HG02763 (cell line): Measurements from ENCODE around the gene ZNF479.
"Not testable (repeated sequence)": the region's sequence is repeated elsewhere in the genome, so short reads cannot be mapped to it uniquely, and the experiment has no call there.

Source experiments
- ATAC-seq: cut with Tn5 transposase; IDR thresholded peaks from one replicate; pipeline ENCODE4 v1.9.1; 2021; ENCODE audit warnings: mild to moderate bottlenecking, moderate library complexity; ENCODE audit not compliant: unreplicated experiment

ZNF479 gene

DNA sequence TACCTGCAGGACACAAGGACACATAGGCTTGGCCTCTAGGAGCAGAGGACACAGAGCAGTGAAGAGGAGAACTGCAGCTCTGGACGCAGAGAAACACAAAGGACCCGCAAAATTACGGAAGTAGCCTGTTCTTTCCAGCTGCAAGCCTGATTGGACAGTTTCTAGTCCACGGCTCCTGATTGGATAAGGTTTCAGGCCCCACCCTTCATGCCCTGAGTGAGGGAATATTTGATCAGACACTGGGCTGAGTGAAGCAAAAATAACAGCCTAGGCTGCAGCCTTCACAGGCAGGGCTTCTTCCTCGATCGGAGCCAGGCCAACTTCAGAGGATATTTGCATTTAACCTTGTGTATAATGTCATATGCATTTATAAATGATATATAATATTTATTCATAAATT, at the start of gene ZNF479:
TSS of gene ZNF479 (minus strand) at position 101 of the 400 bp plus-strand sequence. CDS start 112 bp downstream, outside the sequence.
- ATAC-seq = not testable (repeated sequence)

DNA sequence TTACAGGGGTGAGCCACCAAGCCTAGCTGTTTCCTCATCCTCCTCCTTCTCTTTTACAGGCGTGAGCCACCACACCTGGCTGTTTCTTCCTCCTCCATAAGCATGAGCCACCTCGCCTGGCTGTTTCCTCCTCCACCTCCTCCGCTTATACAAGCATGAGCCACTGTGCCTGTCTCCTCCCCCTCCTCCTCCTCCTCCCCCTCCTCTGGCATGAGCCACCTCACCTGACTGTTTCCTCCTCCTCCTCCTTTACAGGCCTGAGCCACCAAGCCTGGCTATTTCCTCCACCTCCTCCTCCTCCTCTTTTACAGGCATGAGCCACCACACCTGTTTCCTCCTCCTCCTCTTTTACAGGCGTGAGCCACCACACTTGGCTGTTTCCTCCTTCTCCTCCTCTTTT, 49.8 kb upstream of the ZNF479 start:
- no peak for ATAC-seq

DNA sequence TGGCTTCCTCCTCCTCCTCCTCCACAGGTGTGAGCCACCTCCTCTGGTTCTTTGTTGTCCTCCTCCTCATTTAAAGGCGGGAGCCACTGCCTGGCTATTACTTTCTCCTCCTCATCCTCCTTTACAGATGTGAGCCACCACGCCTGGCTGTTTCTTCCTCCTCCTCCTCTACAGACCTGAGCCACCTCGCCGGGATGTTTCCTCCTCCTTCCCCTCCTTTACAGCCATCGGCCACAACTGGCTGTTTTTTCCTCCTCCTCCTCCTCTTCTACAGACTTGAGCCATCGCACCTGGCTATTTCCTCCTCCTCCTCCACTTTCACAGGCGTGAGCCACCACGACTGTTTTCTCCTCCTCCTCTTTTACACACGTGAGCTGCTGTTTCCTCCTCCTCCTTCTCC, 49.0 kb upstream of the ZNF479 start:
- no peak for ATAC-seq

DNA sequence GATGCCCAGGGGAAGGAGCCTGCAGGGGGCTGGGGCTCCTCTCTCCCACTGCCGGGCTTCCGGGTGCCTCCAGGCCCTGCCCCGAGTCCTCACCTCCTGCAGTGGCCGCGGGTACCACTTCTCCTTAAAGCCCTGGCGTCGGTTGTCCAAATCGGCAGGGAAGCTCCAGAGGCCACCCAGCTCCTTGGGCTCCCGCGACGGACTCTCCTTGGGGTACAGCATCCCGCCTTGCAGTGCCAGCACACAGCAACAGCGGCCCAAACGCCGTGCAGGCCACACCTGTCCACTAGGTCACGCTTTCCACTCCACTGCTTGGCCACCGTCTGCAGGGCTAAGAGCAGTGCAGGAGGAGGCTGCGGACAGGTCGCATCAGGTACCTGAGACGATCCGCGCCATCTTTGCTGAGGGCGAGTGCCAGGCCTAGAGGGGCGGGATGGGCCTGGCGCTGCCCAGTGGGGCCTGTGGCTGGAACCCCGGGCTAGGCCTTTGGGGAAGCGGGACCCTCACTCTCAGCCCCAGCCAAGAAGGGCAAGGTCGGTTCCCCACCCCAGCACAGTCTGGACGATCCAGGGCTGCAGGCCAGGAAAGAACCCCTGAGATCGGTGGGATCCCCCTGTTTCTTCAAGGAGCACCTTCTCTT, 47.7 kb upstream of the ZNF479 start:
- ATAC-seq = no peak

DNA sequence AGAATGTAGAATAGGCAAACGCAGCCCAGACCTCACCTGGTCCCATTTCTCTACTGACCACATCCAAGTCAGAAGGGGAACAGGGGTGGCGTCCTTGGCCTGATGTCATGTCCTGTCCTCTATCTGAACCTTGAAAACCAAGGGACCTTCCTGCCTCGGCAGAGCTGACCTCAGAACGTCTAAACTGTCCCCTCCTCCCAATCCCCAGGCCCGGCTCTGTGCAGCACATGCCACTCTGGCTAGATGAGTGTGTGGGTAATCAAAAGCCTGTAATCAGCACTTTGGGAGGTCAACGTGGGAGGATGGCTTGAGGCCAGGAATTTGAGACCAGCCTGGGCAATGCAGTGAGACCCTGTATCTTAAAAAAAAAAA, 46.5 kb upstream of the ZNF479 start:
- ATAC-seq = no peak

DNA sequence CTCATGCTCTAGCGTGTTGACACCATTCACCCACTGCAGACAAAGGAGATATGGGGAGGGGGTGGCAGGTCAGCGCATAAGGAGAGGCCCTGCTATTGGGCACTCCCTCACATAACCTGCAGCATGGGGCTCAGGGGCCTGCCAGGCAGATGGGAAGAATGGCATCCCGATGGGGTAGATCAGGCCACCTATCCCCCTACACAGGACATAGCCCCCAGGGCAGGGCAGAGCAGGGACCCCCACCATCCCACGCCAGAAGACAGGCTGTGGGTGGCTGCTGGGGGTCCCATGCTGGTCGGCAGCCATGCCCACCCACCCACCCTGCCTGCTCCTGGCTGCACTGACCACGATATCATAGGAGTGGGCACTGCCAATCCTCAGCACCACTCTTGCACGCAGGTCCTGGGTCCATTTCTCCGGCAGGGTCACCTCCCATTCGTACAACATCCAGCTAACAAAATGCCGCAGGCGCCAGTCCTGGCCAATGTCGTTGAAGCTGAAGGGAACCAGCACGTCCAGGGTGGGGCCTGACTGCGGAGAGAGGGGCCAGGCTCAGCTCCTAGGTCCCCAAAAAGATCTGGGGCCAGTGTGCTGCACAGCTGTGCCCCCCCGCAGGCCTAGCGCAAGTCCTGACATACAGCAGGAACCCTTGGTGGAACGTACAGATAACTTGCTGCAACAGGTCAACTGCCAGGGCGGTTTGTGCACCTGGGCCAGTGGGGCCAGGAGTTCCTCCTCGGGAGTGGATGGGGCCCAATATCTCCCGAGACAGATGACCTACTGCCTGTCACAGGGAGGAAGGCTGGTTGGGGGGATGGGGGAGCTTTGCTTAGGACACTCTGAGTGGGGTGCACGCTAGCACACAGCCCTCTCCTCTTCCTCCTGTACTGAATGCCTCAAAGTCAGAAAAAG, 45.9 kb upstream of the ZNF479 start:
- ATAC-seq = no peak

DNA sequence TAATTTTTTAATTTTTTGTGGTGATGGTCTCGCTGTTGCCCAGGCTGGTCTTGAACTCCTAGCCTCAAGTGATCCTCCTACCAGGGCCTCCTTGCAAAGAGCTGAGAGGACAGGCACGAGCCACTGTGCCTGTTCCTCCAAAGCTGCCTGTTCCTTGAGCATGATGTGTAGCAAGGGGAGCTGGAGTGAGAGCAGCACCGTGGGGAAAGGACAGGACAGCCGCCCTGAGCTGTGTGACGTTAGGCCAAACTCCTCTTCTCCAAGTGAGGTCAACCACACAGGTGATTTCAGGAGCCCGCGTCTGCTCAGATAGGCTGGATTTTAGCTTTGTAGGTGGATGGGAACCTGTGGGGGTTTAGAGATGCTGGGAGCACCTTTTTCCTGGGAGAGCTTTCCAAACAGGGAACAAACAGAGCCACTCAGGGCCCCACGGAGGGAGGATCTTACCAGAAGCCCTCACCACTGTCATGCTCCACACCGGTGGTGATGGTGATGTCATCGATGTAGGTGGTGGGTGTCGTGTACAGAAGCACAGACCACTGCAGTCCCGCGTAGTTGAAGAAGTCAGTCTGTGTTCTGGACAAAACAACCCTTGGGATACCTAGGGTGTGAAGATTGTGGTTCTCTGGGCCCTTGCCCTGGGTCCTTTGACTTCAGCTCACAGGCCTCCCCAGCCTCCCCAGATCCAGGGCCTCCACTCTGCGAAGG, 44.8 kb upstream of the ZNF479 start:
- ATAC-seq = no peak

DNA sequence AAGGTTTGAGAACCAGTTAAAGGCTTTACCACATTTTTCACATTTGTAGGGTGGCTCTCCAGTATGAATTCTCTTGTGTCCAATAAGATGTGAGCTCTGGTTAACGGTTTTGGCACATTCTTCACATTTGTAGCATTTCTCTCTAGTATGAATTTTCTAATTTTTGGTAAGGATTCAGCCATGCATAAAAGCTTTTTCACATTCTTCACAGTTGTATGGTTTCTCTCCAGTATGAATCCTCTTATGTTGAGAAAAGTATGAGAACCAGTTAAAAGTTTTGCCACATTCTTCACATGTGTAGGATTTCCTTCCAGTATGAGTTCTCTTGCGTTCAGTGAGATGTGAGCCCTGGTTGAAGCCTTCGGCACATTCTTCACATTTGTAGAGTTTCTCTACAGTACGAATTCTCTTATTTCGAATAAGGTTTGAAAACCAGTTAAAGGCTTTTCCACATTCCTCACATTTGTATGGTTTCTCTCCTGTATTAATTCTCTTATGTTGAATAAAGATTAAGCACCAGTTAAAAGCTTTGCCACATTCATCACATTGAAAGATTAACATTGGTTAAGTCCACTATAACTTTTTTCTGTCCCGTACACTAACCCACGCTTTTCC, 33.2 kb upstream of the ZNF479 start:
- no peak for ATAC-seq

DNA sequence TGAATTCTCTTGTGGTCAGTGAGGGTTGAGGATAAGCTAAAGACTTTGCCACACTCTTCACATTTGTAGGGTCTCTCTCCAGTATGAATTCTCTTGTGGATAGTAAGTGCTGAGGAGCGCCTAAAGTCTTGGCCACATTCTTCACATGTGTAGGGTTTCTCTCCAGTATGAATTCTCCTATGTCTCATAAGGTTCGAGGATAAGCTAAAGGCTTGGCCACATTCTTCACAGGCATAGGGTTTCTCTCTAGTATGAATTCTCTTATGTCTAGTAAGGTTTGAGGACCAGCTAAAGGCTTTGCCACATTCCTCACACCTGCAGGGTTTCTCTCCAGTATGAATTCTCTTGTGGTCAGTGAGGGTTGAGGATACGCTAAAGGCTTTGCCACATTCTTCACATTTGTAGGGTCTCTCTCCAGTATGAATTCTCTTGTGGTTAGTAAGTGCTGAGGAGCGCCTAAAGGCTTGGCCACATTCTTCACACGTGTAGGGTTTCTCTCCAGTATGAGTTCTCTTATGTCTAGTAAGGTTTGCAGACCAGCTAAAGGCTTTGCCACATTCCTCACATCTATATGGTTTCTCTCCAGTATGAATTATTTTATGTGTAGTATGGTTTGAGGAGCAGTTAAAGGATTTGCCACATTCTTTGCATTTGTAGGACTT, 12.0 kb downstream of the ZNF479 start:
- ATAC-seq = not testable (repeated sequence)
